Glutamatergic neuron (in vitro differentiated cells): ENCODE measurements around the gene JARID2. TPM values are rescaled to one million over a fixed set of nuclear protein-coding genes. Genes with fewer than 3 reads are reported as not detected.

ENCODE experiments used
- DNase-seq: peaks from one replicate; pipeline ENCODE4 v3.0.0; 2022
- H3K27ac Mint-ChIP-seq: one replicate; pipeline ENCODE4 v1.8.0; 2020; ENCODE audit warnings: mild to moderate bottlenecking, mixed read lengths, inconsistent platforms; ENCODE audit not compliant: unreplicated experiment
- H3K27me3 Mint-ChIP-seq: one replicate; pipeline ENCODE4 v1.8.0; 2020; ENCODE audit warnings: mild to moderate bottlenecking, moderate library complexity, mixed read lengths, inconsistent platforms; ENCODE audit not compliant: unreplicated experiment
- H3K36me3 Mint-ChIP-seq: one replicate; pipeline ENCODE4 v1.8.0; 2020; ENCODE audit warnings: mild to moderate bottlenecking, mixed read lengths, inconsistent platforms; ENCODE audit not compliant: unreplicated experiment
- H3K4me1 Mint-ChIP-seq: one replicate; pipeline ENCODE4 v1.8.0; 2020; ENCODE audit warnings: mild to moderate bottlenecking, low read depth, mixed read lengths, inconsistent platforms; ENCODE audit not compliant: unreplicated experiment
- H3K4me3 Mint-ChIP-seq: one replicate; pipeline ENCODE4 v1.8.0; 2020; ENCODE audit warnings: mild to moderate bottlenecking, mixed read lengths, inconsistent platforms; ENCODE audit not compliant: unreplicated experiment
- H3K9me3 Mint-ChIP-seq: one replicate; pipeline ENCODE4 v1.8.0; 2020; ENCODE audit warnings: mild to moderate bottlenecking, moderate library complexity, mixed read lengths, inconsistent platforms; ENCODE audit not compliant: unreplicated experiment
- long read RNA-seq: library from polyadenylated mRNA; unstranded; transcript quantifications from one replicate; pipeline ENCODE4 v2.0.0, GENCODE V29; 2020; ENCODE audit not compliant: unreplicated experiment
- total RNA-seq: library from RNA; stranded (reverse); fragmentation: NEBNext Ultra II Directional; extraction: Animal tissue kit (Norgen Biotek cat#: 25700); gene quantifications from one replicate; pipeline ENCODE4 v1.2.1, GENCODE V29; 2021; ENCODE audit not compliant: unreplicated experiment
- TF ChIP-seq, protein P1 (sequence below): fragments of 200-600 bp; sonication (generic); IDR thresholded peaks from one replicate; pipeline ENCODE4 v1.5.0; 2021; ENCODE audit not compliant: partially characterized antibody, unreplicated experiment

Gene JARID2
- 83.8 TPM for total RNA-seq
- long read RNA-seq, partial matches to known transcripts, result 8 of 10 reads
- long read RNA-seq, other reads (novel, unspliced or antisense), result 2 of 10 reads

DNA sequence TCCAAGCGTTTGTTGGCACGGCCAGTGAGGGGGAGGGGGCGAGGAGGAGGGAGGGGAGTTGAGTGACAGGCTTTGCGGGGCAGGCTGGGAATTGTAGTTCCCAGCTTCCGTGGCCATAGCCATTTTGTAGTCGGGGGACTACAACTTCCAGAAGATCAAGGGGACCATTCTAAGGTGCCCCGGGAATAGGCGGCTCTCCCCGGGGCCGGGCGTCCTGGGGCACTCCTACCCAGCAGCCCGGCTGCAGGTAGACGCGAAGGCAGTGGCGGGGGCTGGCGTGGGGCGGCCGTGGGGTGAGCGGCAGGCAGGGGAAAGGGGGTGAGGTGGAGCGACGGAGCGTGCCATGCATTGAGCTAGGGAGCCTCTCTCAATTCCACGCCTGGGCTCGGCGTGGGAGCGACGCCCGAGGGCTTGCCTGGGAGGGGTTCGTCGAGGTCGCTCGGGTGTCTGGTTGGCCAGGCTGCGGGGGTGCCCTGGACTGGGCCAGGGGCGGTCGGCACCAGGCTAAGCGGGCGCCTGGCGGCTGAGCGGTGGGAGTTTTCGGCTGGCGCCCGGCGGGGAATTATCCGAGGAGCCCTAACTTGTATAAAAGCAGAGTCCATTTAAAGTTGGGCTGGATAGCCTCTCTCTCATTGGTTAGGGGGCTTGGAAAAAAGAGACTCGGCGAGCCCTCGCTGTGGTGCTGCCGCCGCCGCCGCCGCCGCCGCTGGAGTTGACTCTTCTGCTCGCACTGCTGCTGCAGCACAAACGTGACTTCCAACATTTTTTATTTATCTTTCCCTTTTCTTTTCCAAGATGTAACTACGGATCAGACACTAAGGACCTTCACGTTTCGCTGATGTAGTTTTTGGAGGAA is at the start of gene JARID2:
Gene JARID2 (plus strand): TSS at position 709 of the 856 bp plus-strand sequence. CDS start 471 bp downstream, outside the sequence.
- Mint-ChIP-seq H3K4me3 (peak within 1 kb of the TSS; percentile 96), H3K4me1 (peaks cover 14% of the 10 kb centered on the region)
- TF ChIP-seq, protein P1, sequence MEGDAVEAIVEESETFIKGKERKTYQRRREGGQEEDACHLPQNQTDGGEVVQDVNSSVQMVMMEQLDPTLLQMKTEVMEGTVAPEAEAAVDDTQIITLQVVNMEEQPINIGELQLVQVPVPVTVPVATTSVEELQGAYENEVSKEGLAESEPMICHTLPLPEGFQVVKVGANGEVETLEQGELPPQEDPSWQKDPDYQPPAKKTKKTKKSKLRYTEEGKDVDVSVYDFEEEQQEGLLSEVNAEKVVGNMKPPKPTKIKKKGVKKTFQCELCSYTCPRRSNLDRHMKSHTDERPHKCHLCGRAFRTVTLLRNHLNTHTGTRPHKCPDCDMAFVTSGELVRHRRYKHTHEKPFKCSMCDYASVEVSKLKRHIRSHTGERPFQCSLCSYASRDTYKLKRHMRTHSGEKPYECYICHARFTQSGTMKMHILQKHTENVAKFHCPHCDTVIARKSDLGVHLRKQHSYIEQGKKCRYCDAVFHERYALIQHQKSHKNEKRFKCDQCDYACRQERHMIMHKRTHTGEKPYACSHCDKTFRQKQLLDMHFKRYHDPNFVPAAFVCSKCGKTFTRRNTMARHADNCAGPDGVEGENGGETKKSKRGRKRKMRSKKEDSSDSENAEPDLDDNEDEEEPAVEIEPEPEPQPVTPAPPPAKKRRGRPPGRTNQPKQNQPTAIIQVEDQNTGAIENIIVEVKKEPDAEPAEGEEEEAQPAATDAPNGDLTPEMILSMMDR, result no peak

DNA sequence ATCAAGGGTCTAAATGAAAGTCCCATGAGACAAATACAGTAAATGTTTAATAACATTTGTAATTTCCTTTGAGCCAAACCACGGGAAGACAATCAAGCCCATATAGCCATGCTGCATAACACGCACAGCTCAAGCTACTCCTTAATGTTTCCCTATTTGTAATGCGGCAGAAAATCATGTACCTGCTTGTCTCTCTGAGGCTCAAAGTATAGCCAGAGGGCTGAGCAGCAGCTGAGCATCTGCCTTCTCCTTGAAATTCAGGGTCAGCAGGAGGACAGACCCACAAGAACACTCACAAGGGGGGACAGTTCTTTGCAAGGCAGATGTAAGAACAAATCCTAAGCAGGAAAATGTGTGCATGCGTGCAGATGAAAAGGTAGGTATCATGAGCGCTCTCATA is 45.8 kb upstream of the JARID2 start:
- no peaks in the 10 kb centered on the region for H3K36me3 Mint-ChIP-seq
- no peaks in the 10 kb centered on the region for H3K9me3 Mint-ChIP-seq
- TF ChIP-seq, protein P1, result no peak
- H3K4me1 Mint-ChIP-seq, result peaks cover 7% of the 10 kb centered on the region
- no peak for DNase-seq
- peak overlapping the region; percentile 23 for H3K27ac Mint-ChIP-seq
- no peak overlapping the region for H3K4me3 Mint-ChIP-seq
- H3K27me3 Mint-ChIP-seq, result peaks cover 3% of the 10 kb centered on the region

More for the DNA sequence above, at the start of gene JARID2:
- Mint-ChIP-seq H3K9me3 (peaks cover 23% of the 10 kb centered on the region), H3K36me3 (no peaks in the 10 kb centered on the region), H3K27ac (peak within 1 kb of the TSS; percentile 91), H3K27me3 (peaks cover 21% of the 10 kb centered on the region)
- peak; percentile 99 for DNase-seq

DNA sequence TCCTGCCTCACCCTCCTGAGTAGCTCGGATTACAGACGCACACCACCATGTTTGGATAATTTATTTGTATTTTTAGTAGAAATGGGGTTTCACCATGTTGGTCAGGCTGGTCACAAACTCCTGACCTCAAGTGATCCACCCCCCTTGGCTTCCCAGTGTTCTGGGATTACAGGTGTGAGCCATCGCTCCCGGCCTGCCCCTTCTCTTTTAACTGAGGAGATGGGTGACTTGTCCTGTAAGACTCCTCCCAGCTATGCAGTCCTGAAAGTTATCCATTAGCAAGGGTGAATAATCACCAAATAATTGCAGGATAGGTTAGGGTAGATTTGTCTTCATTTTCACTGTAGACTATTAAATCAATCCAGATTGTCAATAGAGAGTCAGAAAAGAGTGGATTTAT is 40.5 kb upstream of the JARID2 start:
- DNase-seq, result no peak
- no peak overlapping the region for H3K27ac Mint-ChIP-seq

DNA sequence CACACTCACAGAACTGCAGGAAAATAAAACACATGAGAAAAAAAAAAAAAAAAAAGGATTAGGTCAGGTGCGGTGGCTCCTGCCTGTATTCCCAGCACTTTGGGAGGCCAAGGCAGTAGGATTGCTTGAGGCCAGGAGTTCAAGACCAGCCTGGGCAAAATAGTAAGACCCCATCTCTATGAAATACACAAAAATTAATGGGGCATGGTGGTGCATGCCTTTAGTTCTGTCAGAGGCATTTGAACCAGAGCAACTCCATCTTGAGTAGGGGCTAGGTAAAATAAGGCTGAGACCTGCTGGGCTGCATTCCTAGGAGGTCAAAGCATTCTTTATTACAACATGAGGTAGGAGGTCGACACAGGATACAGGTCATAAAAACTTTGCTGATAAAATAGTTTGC is 39.0 kb upstream of the JARID2 start:
- H3K27ac Mint-ChIP-seq, result no peak overlapping the region
- TF ChIP-seq, protein P1, result no peak
- peaks cover 5% of the 10 kb centered on the region for H3K9me3 Mint-ChIP-seq
- peaks cover 1% of the 10 kb centered on the region for H3K27me3 Mint-ChIP-seq
- H3K4me1 Mint-ChIP-seq, result no peaks in the 10 kb centered on the region
- peaks cover 3% of the 10 kb centered on the region for H3K36me3 Mint-ChIP-seq
- DNase-seq, result no peak
- H3K4me3 Mint-ChIP-seq, result no peak overlapping the region

More for the DNA sequence above, 40.5 kb upstream of the JARID2 start:
- TF ChIP-seq, protein P1, result no peak
- H3K36me3 Mint-ChIP-seq, result peaks cover 3% of the 10 kb centered on the region
- H3K4me1 Mint-ChIP-seq, result peaks cover 1% of the 10 kb centered on the region
- H3K4me3 Mint-ChIP-seq, result no peak overlapping the region
- peaks cover 5% of the 10 kb centered on the region for H3K9me3 Mint-ChIP-seq
- peaks cover 1% of the 10 kb centered on the region for H3K27me3 Mint-ChIP-seq

DNA sequence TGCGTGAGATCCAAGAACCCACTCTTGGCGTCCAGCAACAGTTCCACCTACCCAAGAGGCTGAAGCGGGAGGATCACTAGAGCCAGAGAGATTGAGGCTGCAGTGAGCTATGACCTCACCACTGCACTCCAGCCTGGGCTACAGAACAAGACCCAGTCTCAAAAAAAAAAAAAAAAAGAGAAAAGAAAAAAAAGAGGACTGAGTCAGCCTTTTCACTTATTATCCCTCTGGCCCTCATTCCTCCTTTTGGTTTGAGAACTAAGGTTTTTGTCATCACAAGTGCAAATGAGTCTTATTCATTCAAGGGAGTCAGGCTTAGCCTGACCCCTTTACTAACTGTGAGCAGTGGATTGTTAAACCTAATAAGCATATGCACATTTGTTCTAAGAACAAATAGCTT is 37.9 kb upstream of the JARID2 start:
- TF ChIP-seq, protein P1, result no peak
- no peak for DNase-seq
- no peak overlapping the region for H3K27ac Mint-ChIP-seq
- no peak overlapping the region for H3K4me3 Mint-ChIP-seq
- H3K36me3 Mint-ChIP-seq, result peaks cover 3% of the 10 kb centered on the region
- H3K4me1 Mint-ChIP-seq, result no peaks in the 10 kb centered on the region
- H3K27me3 Mint-ChIP-seq, result peaks cover 1% of the 10 kb centered on the region
- H3K9me3 Mint-ChIP-seq, result peaks cover 5% of the 10 kb centered on the region
